Measurements from ENCODE around the gene SLC35A4.

Gene SLC35A4

GRCh38 chr5:140564196-140565023 lies at the start of gene SLC35A4, which contains the start of gene APBB3:
TSS of gene SLC35A4 (plus strand) at chr5:140564828. CDS start at chr5:140567170, 2,342 bp downstream.
TSS of gene APBB3 (minus strand) at chr5:140564598. CDS start at chr5:140564245, 353 bp downstream.
- peak; percentile 99 for DNase-seq (ENCODE audit: low spot score)

- no peak for DNase-seq (ENCODE audit: low spot score)
Measured at GRCh38 chr5:140524003-140524402, 40.6 kb upstream of the SLC35A4 start.

GRCh38 chr5:140540227-140540626 lies 24.4 kb upstream of the SLC35A4 start:
- DNase-seq (ENCODE audit: low spot score) = no peak

GRCh38 chr5:140542972-140543371 lies 21.7 kb upstream of the SLC35A4 start:
- DNase-seq (ENCODE audit: low spot score) = no peak

- DNase-seq (ENCODE audit: low spot score) = no peak
Measured at GRCh38 chr5:140544986-140545385, 19.6 kb upstream of the SLC35A4 start.

- DNase-seq (ENCODE audit: low spot score) = no peak
Measured at GRCh38 chr5:140545606-140546005, 19.0 kb upstream of the SLC35A4 start.

GRCh38 chr5:140546851-140547507 lies 17.6 kb upstream of the SLC35A4 start:
- DNase-seq (ENCODE audit: low spot score) = no peak

GRCh38 chr5:140547508-140548299 lies 16.9 kb upstream of the SLC35A4 start, which contains the start of gene EIF4EBP3:
TSS of gene EIF4EBP3 (plus strand) at chr5:140547662. CDS start at chr5:140547738, 76 bp downstream.
- DNase-seq (ENCODE audit: low spot score) = peak; percentile 86

- DNase-seq (ENCODE audit: low spot score) = no peak
Measured at GRCh38 chr5:140548300-140548688, 16.3 kb upstream of the SLC35A4 start.

- DNase-seq (ENCODE audit: low spot score) = no peak
Measured at GRCh38 chr5:140548791-140549190, 15.8 kb upstream of the SLC35A4 start.

- no peak for DNase-seq (ENCODE audit: low spot score)
Measured at GRCh38 chr5:140549237-140550144, 15.1 kb upstream of the SLC35A4 start.

GRCh38 chr5:140550147-140551079 lies 14.2 kb upstream of the SLC35A4 start:
- no peak for DNase-seq (ENCODE audit: low spot score)

- no peak for DNase-seq (ENCODE audit: low spot score)
Measured at GRCh38 chr5:140551872-140552271, 12.8 kb upstream of the SLC35A4 start.

- no peak for DNase-seq (ENCODE audit: low spot score)
Measured at GRCh38 chr5:140553657-140554056, 11.0 kb upstream of the SLC35A4 start.

- DNase-seq (ENCODE audit: low spot score) = no peak
Measured at GRCh38 chr5:140554454-140554853, 10.2 kb upstream of the SLC35A4 start.

- DNase-seq (ENCODE audit: low spot score) = no peak
Measured at GRCh38 chr5:140555747-140556312, 8.8 kb upstream of the SLC35A4 start.

GRCh38 chr5:140556438-140556837 lies 8.2 kb upstream of the SLC35A4 start:
- no peak for DNase-seq (ENCODE audit: low spot score)

- peak; percentile 81 for DNase-seq (ENCODE audit: low spot score)
Measured at GRCh38 chr5:140557136-140557805, 7.4 kb upstream of the SLC35A4 start, which contains the start of gene SRA1. TSS of gene SRA1 (minus strand) at chr5:140557473. CDS start at chr5:140557452, 21 bp downstream.

GRCh38 chr5:140557965-140558364 lies 6.7 kb upstream of the SLC35A4 start:
- no peak for DNase-seq (ENCODE audit: low spot score)

All from CD4-positive, alpha-beta T cell treated with Interleukin-6 at 100 ng/mL for 8 hours (primary cell).